ENCODE data around the gene NLGN4Y. TPM values are rescaled to one million over a fixed set of nuclear protein-coding genes. Genes with fewer than 3 reads are reported as not detected.

The NLGN4Y gene
- total and polyA plus RNA-seq, 2 of the 13 experiments (the other 11 are each of a cell fraction or from before 2014, with no cell fraction given) = 6.0 to 16.5 TPM

DNA sequence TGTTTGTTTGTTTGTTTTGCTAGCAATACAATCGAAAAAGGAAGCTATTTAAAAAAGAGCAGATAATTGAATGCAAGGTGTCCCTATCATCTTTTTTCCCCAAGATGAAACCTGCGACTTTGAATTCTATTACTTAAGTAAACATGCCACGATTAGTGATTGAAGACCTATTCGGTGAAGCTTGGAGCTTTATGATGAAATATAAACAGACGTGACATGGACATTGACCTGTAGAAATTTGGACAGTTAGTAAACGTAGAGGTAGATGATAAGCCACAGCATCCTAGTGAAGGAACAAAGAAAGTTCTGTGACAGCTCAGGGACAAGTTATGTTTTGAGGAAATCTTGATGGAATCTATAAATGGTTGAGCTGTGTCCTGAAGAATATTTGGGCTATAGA lies 103.9 kb downstream of the NLGN4Y start (continued):
- TF ChIP-seq, protein P1, sequence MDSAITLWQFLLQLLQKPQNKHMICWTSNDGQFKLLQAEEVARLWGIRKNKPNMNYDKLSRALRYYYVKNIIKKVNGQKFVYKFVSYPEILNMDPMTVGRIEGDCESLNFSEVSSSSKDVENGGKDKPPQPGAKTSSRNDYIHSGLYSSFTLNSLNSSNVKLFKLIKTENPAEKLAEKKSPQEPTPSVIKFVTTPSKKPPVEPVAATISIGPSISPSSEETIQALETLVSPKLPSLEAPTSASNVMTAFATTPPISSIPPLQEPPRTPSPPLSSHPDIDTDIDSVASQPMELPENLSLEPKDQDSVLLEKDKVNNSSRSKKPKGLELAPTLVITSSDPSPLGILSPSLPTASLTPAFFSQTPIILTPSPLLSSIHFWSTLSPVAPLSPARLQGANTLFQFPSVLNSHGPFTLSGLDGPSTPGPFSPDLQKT (CRISPR knock-in tag; IDR thresholded peaks at IDR 0.05; ENCODE audit: borderline replicate concordance) = no peak
- TF ChIP-seq HMGXB3 (CRISPR knock-in tag; IDR thresholded peaks at IDR 0.05; ENCODE audit: borderline replicate concordance) = no peak
- no peak for TF ChIP-seq KDM6A (CRISPR knock-in tag; IDR thresholded peaks at IDR 0.05; ENCODE audit: low read depth)
- TF ChIP-seq BORCS8-MEF2B (CRISPR knock-in tag; IDR thresholded peaks at IDR 0.05) = no peak
- TF ChIP-seq SOX6 (IDR thresholded peaks at IDR 0.05) = no peak
- peak; percentile 64; the same call in 1 of the 2 replicates for TF ChIP-seq SOX6 (CRISPR knock-in tag; IDR thresholded peaks at IDR 0.05)
- TF ChIP-seq, protein P2, sequence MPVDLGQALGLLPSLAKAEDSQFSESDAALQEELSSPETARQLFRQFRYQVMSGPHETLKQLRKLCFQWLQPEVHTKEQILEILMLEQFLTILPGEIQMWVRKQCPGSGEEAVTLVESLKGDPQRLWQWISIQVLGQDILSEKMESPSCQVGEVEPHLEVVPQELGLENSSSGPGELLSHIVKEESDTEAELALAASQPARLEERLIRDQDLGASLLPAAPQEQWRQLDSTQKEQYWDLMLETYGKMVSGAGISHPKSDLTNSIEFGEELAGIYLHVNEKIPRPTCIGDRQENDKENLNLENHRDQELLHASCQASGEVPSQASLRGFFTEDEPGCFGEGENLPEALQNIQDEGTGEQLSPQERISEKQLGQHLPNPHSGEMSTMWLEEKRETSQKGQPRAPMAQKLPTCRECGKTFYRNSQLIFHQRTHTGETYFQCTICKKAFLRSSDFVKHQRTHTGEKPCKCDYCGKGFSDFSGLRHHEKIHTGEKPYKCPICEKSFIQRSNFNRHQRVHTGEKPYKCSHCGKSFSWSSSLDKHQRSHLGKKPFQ (CRISPR knock-in tag; IDR thresholded peaks at IDR 0.05; ENCODE audit: insufficient replicate concordance) = no peak
- no peak for TF ChIP-seq NBN (conservative IDR thresholded peaks at IDR 0.05)
- no peak for TF ChIP-seq ZNF331 (CRISPR knock-in tag; IDR thresholded peaks at IDR 0.05)
- TF ChIP-seq ZNF326 (CRISPR knock-in tag; IDR thresholded peaks at IDR 0.05; ENCODE audit: borderline replicate concordance) = no peak
- no peak for TF ChIP-seq MYNN (CRISPR knock-in tag; IDR thresholded peaks at IDR 0.05; ENCODE audit: low read depth)
- TF ChIP-seq, protein P3, sequence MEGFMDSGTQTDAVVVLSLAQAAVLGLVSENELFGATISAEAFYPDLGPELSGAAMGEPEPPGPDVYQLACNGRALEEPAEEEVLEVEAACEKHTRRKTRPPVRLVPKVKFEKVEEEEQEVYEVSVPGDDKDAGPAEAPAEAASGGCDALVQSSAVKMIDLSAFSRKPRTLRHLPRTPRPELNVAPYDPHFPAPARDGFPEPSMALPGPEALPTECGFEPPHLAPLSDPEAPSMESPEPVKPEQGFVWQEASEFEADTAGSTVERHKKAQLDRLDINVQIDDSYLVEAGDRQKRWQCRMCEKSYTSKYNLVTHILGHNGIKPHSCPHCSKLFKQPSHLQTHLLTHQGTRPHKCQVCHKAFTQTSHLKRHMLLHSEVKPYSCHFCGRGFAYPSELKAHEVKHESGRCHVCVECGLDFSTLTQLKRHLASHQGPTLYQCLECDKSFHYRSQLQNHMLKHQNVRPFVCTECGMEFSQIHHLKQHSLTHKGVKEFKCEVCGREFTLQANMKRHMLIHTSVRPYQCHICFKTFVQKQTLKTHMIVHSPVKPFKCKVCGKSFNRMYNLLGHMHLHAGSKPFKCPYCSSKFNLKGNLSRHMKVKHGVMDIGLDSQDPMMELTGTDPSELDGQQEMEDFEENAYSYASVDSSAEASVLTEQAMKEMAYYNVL (CRISPR knock-in tag; IDR thresholded peaks at IDR 0.05; ENCODE audit: borderline replicate concordance) = no peak
- TF ChIP-seq XBP1 (CRISPR knock-in tag; IDR thresholded peaks at IDR 0.05) = no peak
- 0 out of 2 replicates have a peak, but pooled peaks have one; percentile 24 for TF ChIP-seq RCOR2 (CRISPR knock-in tag; IDR thresholded peaks at IDR 0.05)
- no peak for TF ChIP-seq ZNF629 (CRISPR knock-in tag; conservative IDR thresholded peaks at IDR 0.05)
- TF ChIP-seq ZNF282 (IDR thresholded peaks at IDR 0.05; ENCODE audit: partially characterized antibody) = no peak
- no peak for TF ChIP-seq RFXAP (CRISPR knock-in tag; IDR thresholded peaks at IDR 0.05; ENCODE audit: borderline replicate concordance)
- no peak for TF ChIP-seq HMG20B (CRISPR knock-in tag; conservative IDR thresholded peaks at IDR 0.05)
- TF ChIP-seq, protein P4, sequence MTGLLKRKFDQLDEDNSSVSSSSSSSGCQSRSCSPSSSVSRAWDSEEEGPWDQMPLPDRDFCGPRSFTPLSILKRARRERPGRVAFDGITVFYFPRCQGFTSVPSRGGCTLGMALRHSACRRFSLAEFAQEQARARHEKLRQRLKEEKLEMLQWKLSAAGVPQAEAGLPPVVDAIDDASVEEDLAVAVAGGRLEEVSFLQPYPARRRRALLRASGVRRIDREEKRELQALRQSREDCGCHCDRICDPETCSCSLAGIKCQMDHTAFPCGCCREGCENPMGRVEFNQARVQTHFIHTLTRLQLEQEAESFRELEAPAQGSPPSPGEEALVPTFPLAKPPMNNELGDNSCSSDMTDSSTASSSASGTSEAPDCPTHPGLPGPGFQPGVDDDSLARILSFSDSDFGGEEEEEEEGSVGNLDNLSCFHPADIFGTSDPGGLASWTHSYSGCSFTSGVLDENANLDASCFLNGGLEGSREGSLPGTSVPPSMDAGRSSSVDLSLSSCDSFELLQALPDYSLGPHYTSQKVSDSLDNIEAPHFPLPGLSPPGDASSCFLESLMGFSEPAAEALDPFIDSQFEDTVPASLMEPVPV (CRISPR knock-in tag; IDR thresholded peaks at IDR 0.05) = no peak
- TF ChIP-seq BCL6 (CRISPR knock-in tag; IDR thresholded peaks at IDR 0.05) = peak; percentile 82

Measured in HepG2 (cell line).